ENCODE measurements around the gene ARHGEF18. TPM values are rescaled to one million over a fixed set of nuclear protein-coding genes. Genes with fewer than 3 reads are reported as not detected.

ARHGEF18 gene
- total RNA-seq, 2 donors from 2014 or later, result 30.0 to 51.6 TPM

DNA sequence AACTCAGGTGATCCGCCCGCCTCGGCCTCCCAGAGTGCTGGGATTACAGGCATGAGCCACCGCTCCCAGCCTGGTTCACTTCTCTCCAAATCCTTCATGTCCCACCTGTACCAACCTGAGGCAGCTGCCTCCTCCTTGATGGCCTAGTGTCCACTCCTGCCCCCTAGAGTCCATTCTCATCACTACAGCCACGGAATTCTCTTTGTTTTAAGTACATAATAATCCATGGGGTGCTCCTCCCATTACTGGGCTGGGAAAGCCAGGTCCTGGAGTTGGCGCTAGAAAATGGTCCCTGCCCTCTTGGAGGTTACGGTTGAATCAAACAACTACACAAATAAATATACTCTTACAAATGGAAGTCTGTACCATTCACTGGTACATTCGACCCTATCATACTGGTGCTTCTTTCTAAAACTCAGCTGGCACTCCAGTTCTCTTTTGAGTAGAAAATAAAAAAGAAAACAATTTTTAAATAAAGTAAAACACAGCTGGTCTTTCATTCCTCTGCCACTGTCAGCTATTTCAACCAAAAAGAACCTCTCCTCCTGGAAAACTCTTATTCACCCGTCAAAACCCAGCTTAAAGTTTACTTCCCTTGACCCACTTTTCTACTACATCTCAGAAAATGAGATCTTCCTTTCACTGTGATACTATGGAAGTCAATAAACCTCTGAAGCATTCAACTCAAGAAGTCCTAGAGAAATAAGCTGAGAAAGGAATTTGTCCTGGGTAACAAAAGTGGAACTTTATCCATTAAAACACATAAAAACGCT, 22.4 kb upstream of the ARHGEF18 start:
- no peaks in the 10 kb centered on the region for H3K9me3 ChIP-seq
- intact Hi-C loops (cut with DNase I), result no loop called here
- DNase-seq, result peak in 2 of 4 donors; percentile 39 to 47
- WGBS, 2 donors, result 84% methylated on average over 10 of the region's 10 CpGs
- no peak overlapping the region for H3K27ac ChIP-seq
- no peak for TF ChIP-seq POLR2A (IDR thresholded peaks at IDR 0.05)
- TF ChIP-seq, protein P1, sequence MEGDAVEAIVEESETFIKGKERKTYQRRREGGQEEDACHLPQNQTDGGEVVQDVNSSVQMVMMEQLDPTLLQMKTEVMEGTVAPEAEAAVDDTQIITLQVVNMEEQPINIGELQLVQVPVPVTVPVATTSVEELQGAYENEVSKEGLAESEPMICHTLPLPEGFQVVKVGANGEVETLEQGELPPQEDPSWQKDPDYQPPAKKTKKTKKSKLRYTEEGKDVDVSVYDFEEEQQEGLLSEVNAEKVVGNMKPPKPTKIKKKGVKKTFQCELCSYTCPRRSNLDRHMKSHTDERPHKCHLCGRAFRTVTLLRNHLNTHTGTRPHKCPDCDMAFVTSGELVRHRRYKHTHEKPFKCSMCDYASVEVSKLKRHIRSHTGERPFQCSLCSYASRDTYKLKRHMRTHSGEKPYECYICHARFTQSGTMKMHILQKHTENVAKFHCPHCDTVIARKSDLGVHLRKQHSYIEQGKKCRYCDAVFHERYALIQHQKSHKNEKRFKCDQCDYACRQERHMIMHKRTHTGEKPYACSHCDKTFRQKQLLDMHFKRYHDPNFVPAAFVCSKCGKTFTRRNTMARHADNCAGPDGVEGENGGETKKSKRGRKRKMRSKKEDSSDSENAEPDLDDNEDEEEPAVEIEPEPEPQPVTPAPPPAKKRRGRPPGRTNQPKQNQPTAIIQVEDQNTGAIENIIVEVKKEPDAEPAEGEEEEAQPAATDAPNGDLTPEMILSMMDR (IDR thresholded peaks at IDR 0.05), result peak in 5 of 7 experiments; percentile 12 to 38 (median 17)
- H3K4me1 ChIP-seq, result peaks cover 8% of the 10 kb centered on the region
- no peaks in the 10 kb centered on the region for H3K36me3 ChIP-seq (replicated peaks in 1 of 2; ENCODE audit: insufficient read depth in 1 of 2, low read depth in 2 of 2)
- no peak overlapping the region for H3K4me3 ChIP-seq
- H3K27me3 ChIP-seq, result no peaks in the 10 kb centered on the region
- no peak for ATAC-seq

DNA sequence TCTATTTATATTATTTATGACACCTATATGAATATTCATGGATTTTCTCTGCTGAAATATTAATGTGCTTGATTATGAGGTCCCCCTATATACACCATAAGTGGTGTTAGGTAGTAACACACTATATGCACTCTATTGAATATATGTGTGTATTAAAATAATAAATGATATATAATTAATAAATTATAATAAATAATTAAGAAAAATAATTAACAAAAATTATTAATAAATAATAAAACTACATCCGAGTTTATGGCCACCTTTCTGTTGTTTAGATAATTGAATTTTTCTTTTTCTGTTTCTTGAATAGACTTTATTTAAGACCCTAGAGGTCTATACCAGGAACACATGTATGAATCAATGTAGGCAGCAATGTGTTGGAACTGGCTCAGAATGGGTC, 20.9 kb upstream of the ARHGEF18 start:
- intact Hi-C loops (cut with DNase I), result no loop called here
- Histone ChIP-seq H3K36me3 (replicated peaks in 1 of 2; ENCODE audit: insufficient read depth in 1 of 2, low read depth in 2 of 2) (no peaks in the 10 kb centered on the region), H3K4me1 (peaks cover under 1% of the 10 kb centered on the region), H3K27ac (no peak overlapping the region), H3K4me3 (no peak overlapping the region), H3K9me3 (no peaks in the 10 kb centered on the region), H3K27me3 (no peaks in the 10 kb centered on the region)
- DNase-seq (no peak), ATAC-seq (no peak)
- 78 to 85% methylated on average over 1 of the region's 1 CpG for WGBS, 2 donors
- no peak for TF ChIP-seq POLR2A (IDR thresholded peaks at IDR 0.05)
- TF ChIP-seq, protein P1 (IDR thresholded peaks at IDR 0.05), result no peak

DNA sequence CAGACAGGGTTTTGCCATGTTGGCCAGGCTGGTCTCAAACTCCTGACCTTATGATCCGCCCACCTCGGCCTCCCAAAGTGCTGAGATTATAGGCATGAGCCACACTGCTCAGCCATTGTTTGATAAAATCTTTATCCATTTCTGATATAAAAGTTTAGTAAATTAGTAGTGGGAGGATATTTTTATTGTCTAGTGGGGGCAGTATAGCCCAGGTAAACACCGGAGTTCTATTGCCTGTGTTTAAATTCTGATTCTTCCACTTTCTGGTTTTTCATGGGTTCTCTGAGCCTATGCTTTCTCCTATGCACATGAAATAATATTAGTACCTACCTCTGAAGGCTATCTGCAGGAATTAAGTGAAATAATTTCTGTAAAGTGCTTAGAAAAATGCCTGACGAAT, 20.1 kb upstream of the ARHGEF18 start:
- no peaks in the 10 kb centered on the region for H3K36me3 ChIP-seq (replicated peaks in 1 of 2; ENCODE audit: insufficient read depth in 1 of 2, low read depth in 2 of 2)
- 92% methylated on average over 4 of the region's 4 CpGs for WGBS, 2 donors
- H3K4me1 ChIP-seq, result no peaks in the 10 kb centered on the region
- intact Hi-C loops (cut with DNase I), result no loop called here
- H3K9me3 ChIP-seq, result no peaks in the 10 kb centered on the region
- no peak overlapping the region for H3K4me3 ChIP-seq
- H3K27me3 ChIP-seq, result no peaks in the 10 kb centered on the region
- no peak for ATAC-seq
- no peak overlapping the region for H3K27ac ChIP-seq
- TF ChIP-seq, protein P1 (IDR thresholded peaks at IDR 0.05), result no peak
- no peak for TF ChIP-seq POLR2A (IDR thresholded peaks at IDR 0.05)
- DNase-seq, result no peak

DNA sequence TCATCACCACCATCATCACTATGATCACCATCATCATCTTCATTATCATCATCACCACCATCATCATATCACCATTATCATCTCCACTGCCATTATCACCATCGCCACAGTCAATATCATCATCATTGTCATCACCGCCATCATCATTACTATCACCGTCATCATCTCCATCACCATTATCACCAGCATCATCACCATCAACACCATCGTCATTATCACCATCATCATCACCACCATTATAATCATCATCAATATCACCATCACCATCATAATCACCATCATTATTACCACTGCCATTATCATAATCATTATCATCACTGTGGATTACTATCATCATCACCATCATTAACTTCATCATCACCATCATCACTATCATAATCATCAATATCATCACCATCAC, 17.3 kb upstream of the ARHGEF18 start:
- TF ChIP-seq POLR2A (IDR thresholded peaks at IDR 0.05), result no peak
- TF ChIP-seq, protein P1 (IDR thresholded peaks at IDR 0.05), result no peak
- no peaks in the 10 kb centered on the region for H3K36me3 ChIP-seq (replicated peaks in 1 of 2; ENCODE audit: insufficient read depth in 1 of 2, low read depth in 2 of 2)
- no peak overlapping the region for H3K4me3 ChIP-seq
- DNase-seq (no peak), ATAC-seq (no peak)
- H3K4me1 ChIP-seq, result no peaks in the 10 kb centered on the region
- WGBS, 2 donors, result 80 to 85% methylated on average over 4 of the region's 4 CpGs
- H3K27ac ChIP-seq, result no peak overlapping the region
- intact Hi-C loops (cut with DNase I), result no loop called here
- no peaks in the 10 kb centered on the region for H3K9me3 ChIP-seq
- H3K27me3 ChIP-seq, result no peaks in the 10 kb centered on the region
